GM19193 (cell line): ENCODE results near the gene OSR1.

ENCODE experiments used
- POLR2A ChIP-seq: IDR thresholded peaks from 4 replicates; pipeline ENCODE4 v1.6.1; 2011; ENCODE audit not compliant: insufficient read depth, insufficient read length; ENCODE audit errors: extremely low read depth

The OSR1 gene

GRCh38 chr2:19320813-19321212, 37.6 kb downstream of the OSR1 start:
- no peak for TF ChIP-seq POLR2A

- no peak for TF ChIP-seq POLR2A
Observed at GRCh38 chr2:19319698-19320097, 38.7 kb downstream of the OSR1 start.

- TF ChIP-seq POLR2A: no peak
Observed at GRCh38 chr2:19319064-19319463, 39.4 kb downstream of the OSR1 start.

- TF ChIP-seq POLR2A: no peak
Observed at GRCh38 chr2:19313553-19313952, 44.9 kb downstream of the OSR1 start.

DNA sequence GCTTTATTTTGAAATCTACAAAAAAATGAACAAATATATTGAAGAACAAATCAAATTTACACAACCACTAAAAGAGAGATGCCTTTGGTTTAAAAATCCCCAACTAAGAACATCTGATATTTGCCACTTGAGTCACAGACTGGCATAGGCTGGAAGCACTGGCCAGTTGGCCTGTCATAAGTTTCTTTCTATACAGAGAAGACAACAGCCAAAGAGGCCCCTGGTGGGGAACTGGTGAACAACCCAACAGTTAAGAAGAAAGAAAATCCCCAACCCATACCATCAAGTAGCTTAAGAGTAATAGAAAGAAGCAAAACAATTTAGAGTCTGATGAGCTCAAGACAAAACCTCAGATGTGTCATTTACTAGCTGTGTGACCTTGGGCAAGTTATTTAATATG, 45.5 kb downstream of the OSR1 start:
- no peak for TF ChIP-seq POLR2A

DNA sequence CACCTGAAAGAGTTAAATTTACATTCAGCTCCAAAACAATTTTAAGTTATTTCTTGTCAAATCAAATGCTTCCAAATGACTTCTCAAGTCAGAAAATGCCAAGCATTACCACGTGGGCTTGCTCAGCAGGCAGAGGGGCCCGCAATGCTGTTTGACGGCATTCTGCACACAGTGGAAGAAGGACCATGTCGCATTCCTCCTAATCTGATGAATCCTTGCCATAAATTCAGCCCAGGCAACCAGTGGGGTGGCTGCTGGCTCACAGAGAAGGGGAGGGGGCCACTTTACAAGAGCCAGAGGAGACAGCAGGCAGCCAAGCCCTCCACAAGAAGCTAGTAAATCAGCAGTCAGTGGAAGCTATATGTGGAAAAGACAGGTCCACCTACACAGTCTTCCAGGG, 56.7 kb downstream of the OSR1 start:
- no peak for TF ChIP-seq POLR2A
